ENCODE data around the gene ZNF774.
"Not testable (repeated sequence)": the region's sequence is repeated elsewhere in the genome, so short reads cannot be mapped to it uniquely, and the experiment has no call there.

The ZNF774 gene

GRCh38 chr15:90388462-90389380 lies 36.6 kb downstream of the ZNF774 start:
- peak in 1 of 2 donors; percentile 17 for DNase-seq (ENCODE audit: low read depth in 1 of 2, low spot score in 1 of 2)

GRCh38 chr15:90389513-90389912 lies 37.4 kb downstream of the ZNF774 start:
- no peak for DNase-seq (ENCODE audit: low read depth in 1 of 2, low spot score in 1 of 2)

GRCh38 chr15:90393040-90393439 lies 41.0 kb downstream of the ZNF774 start:
- DNase-seq (ENCODE audit: low read depth in 1 of 2, low spot score in 1 of 2), result no peak

GRCh38 chr15:90394074-90394473 lies 42.0 kb downstream of the ZNF774 start:
- DNase-seq (ENCODE audit: low read depth in 1 of 2, low spot score in 1 of 2), result no peak

GRCh38 chr15:90394748-90395442 lies 42.8 kb downstream of the ZNF774 start:
- no peak for DNase-seq (ENCODE audit: low read depth in 1 of 2, low spot score in 1 of 2)

GRCh38 chr15:90396321-90396720 lies 44.2 kb downstream of the ZNF774 start:
- no peak for DNase-seq (ENCODE audit: low read depth in 1 of 2, low spot score in 1 of 2)

- DNase-seq (ENCODE audit: low read depth in 1 of 2, low spot score in 1 of 2), result no peak
Observed at GRCh38 chr15:90400005-90400758, 48.1 kb downstream of the ZNF774 start.

- peak in 1 of 2 donors; percentile 70 for DNase-seq (ENCODE audit: low read depth in 1 of 2, low spot score in 1 of 2)
Observed at GRCh38 chr15:90400759-90401314, 48.8 kb downstream of the ZNF774 start.

- no peak for DNase-seq (ENCODE audit: low read depth in 1 of 2, low spot score in 1 of 2)
Observed at GRCh38 chr15:90401495-90401894, 49.4 kb downstream of the ZNF774 start.

- no peak for DNase-seq (ENCODE audit: low read depth in 1 of 2, low spot score in 1 of 2)
Observed at GRCh38 chr15:90402223-90402622, 50.1 kb downstream of the ZNF774 start.

- no peak for DNase-seq (ENCODE audit: low read depth in 1 of 2, low spot score in 1 of 2)
Observed at GRCh38 chr15:90402767-90403166, 50.7 kb downstream of the ZNF774 start.

- no peak for DNase-seq (ENCODE audit: low read depth in 1 of 2, low spot score in 1 of 2)
Observed at GRCh38 chr15:90405055-90405607, 53.0 kb downstream of the ZNF774 start.

- no peak for DNase-seq (ENCODE audit: low read depth in 1 of 2, low spot score in 1 of 2)
Observed at GRCh38 chr15:90407336-90407735, 55.3 kb downstream of the ZNF774 start.

- DNase-seq (ENCODE audit: low read depth in 1 of 2, low spot score in 1 of 2), result peak in 1 of 2 donors; percentile 29
Observed at GRCh38 chr15:90407871-90408317, 55.8 kb downstream of the ZNF774 start.

- no peak for DNase-seq (ENCODE audit: low read depth in 1 of 2, low spot score in 1 of 2)
Observed at GRCh38 chr15:90408657-90409056, 56.6 kb downstream of the ZNF774 start.

GRCh38 chr15:90409587-90409986 lies 57.5 kb downstream of the ZNF774 start:
- not testable (repeated sequence) for DNase-seq (ENCODE audit: low read depth in 1 of 2, low spot score in 1 of 2)

- DNase-seq (ENCODE audit: low read depth in 1 of 2, low spot score in 1 of 2), result not testable (repeated sequence)
Observed at GRCh38 chr15:90410316-90410715, 58.2 kb downstream of the ZNF774 start.

- no peak for DNase-seq (ENCODE audit: low read depth in 1 of 2, low spot score in 1 of 2)
Observed at GRCh38 chr15:90411176-90411575, 59.1 kb downstream of the ZNF774 start.
